ENCODE measurements around the gene MIPEP.

The MIPEP gene

DNA sequence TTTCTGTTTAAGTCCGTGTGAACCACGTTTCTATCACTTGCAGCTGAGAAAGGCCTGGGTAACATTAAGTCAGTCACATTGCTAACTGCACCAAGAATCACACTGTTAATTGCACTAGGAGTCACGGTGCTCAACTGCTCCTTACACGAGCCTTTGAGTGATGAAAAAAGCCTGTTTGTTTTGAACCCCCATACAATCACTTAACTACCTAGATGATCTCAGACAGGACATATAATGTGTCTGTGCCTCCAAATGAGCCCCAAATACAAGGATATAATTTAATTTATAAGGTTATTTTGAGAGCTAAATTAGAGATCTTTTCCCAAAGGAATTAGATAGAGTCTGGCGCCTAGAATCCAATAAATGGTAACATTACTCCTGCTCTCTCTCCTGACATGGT is 84.1 kb downstream of the MIPEP start:
- DNase-seq: no peak

DNA sequence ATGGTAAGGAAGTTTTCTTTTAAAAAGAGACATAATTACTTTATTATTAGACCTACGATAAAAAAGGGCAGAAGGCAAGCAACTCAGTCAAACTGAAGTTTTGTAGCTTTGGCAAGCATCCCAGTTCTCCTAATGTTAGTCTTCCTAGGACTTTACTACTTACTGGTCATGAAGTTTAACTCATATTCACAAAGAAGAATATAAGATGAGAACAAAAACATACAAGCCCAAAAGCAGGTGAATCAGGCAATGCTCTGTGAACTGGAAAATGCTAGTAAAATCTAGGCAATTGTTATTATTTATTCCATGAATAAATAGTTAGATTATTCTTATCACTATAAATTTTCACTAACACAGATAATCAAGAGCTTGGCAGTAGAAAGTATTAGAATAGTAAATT is 85.0 kb downstream of the MIPEP start:
- no peak for DNase-seq

GRCh38 chr13:23801141-23801540 is 88.1 kb downstream of the MIPEP start:
- no peak for DNase-seq

DNA sequence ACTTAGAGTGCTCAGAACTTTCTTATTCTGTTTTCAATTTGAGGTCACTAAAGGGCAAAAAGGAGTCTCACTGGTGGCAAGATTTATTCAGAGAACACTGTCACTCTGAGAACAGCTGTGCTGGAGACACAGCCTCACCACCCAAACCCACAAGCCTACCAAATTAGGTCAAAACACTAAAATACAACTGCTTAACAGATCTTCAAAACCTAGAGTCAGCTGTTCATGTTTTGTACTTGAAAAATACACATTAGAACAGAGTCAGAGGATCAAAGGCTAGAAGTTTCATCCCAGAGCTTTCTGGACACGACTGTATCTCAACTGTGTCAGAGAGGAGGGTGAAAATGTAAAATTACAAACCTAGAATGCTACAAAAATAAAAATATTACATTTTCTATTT is 89.3 kb downstream of the MIPEP start:
- DNase-seq: no peak

DNA sequence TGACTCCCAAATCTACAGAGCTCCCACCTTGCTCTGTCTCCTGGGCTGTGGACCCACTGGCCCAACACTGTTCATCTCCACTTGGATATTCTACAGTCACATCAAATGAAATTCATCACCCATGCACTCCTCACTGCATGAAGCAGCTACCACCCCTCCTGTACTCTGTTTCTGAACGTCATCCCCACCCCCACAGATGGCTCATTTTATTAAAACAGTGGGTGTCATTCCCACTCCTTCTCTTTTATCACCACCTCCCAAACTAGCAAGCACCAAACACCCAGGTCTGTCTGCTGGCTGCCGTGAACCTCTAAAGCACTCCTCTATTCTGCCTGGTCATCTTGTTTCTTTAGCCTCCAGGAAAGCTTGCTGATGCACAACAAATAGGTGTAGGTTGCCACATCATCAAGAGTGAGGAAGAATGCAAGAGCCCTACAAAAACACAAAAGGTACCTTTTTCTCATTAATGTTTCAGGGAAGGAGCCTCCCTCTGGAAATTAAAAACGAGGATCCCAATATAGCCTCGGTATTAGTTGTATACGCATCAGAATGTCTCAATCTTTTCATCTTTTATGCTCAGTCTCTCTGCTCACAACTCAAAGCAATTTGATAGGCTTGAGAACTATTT is 91.8 kb downstream of the MIPEP start:
- no peak for DNase-seq

GRCh38 chr13:23796551-23796950 is 92.6 kb downstream of the MIPEP start:
- no peak for DNase-seq

DNA sequence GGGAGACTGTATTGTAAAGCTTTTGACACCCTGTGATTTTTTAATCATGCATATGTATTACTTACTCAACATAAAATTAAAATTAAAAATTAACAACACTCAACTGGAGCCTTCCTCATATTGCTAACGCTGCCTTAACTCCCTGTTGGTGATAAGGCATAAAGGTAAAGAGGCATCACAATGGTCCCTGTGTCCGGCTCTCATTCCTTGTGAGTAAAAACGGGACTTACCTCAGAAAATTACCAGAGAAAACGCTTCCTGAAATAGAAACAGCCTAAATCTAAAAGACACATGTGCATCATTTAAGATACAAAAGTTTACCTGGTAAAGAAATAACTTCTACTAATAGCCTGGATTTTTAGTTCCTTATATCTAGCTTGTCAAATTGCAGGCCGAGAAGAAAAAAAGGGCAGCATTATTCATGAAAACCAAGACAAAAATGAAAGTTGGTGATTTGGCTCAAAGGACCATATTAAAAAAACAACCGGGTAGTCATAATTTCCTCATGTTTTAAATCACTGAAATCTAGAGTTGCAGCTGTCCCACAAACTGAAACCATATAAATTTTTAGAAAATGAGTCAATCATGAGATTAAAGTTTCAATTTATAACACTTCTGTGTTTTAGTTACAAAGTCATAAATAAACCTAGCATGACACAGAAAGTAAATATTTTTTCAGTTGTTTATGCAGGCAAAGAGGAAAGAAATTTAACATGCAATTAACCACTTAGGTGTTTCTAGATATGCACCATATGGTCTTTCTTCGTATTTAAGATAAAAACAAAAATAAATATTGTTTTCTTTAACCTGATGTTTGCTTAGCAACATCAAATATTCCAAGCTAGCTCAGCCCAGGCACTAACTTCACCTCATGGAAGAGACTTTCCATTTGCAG is 94.7 kb downstream of the MIPEP start:
- DNase-seq: no peak

DNA sequence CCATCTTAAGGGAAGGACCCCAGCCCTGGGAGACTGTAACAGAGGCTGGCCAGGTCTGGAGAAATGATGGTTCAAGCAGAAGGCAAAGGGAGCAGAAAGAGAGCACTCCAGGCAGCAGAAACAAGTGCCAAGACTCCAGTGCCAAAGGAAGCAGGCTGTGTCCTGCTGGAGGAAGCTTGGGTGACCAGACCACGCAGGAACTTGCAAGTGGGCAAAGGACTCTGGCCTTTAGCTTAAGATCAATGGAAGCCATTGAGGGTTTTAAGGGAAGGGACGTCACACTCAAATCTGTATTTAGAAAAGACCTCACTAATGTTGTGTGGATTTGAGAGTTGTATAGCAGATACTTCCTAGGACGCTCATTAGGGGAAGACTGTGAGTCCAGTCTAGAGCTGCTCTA is 95.5 kb downstream of the MIPEP start:
- DNase-seq: no peak

DNA sequence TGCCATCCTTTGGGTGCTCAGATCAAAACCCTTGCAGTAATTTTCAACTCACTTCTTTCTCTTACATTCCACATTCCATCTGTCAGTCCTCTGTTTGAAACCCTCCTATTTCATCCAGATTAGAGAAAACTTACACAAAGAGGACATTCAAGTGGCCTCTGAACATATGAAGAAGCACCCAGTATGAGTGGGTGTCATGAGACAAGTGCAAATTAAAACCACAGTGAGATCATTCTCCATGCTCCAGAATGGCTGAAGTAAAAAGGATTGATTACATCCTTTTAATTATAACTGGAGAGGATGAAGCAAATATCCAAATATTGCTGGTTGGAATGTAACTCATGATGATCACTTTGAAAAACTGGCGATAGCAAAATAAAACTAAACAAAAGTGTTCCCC is 96.5 kb downstream of the MIPEP start:
- no peak for DNase-seq

- DNase-seq: no peak
These were observed 98.5 kb downstream of the MIPEP start for GRCh38 chr13:23790577-23791170.

GRCh38 chr13:23789576-23790346 is 99.4 kb downstream of the MIPEP start:
- DNase-seq: no peak

DNA sequence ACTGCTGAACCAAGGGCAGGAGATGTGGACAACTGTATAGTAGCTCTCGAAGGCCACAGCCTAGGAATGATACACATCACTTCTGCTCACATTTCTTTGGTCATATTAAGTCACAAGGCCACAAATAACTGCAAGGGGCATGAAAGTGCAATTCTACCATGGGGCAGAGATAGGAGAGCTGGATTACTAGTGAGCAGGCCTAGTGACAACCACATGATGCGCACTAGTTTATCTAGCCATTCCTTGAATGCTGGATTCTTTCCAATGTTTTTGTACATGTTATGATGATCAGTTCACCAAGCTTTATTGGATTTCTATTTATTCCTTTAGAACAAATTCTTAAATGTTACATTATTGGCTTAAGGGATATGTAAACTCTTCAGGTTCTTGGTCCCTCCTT is 100.7 kb downstream of the MIPEP start:
- DNase-seq: no peak

- no peak for DNase-seq
These were observed 101.7 kb downstream of the MIPEP start for GRCh38 chr13:23787464-23787863.

GRCh38 chr13:23786607-23787006 is 102.6 kb downstream of the MIPEP start:
- DNase-seq: no peak

- DNase-seq: no peak
These were observed 110.3 kb downstream of the MIPEP start for GRCh38 chr13:23778879-23779278.

- no peak for DNase-seq
These were observed 111.1 kb downstream of the MIPEP start for GRCh38 chr13:23778002-23778652.

DNA sequence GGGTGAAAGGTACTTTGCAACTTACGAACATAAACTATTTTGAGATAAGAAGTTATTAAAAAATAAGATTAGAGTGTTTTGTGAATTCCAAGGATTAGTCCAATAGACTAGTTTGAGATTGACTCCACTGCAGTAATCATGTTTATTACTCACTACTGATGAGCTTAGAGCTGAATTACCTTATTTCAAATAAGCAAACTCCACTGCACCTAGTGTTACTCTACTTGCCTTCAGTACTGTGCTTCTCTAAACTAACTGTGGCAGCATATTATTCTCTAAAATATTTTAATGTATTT is 111.7 kb downstream of the MIPEP start:
- DNase-seq: no peak

GRCh38 chr13:23776698-23777574 is 112.3 kb downstream of the MIPEP start:
- DNase-seq: no peak

DNA sequence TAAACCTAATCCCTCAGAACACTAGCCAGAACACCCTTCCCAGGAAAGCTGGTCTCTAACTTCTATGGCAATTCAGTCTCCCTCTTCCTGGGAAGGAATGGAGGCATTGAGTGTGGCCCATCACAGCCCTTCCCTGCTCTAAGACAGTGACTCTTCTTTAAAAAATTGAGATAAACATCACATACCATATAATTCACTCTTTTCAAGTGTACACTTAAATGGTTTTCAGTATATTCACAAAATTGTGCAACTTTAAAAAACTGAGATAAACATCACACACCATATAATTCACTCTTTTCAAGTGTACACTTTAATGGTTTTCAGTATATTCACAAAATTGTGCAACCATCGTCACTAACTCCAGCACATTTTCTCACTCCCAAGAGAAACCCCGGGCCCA is 116.5 kb downstream of the MIPEP start:
- DNase-seq: no peak

GRCh38 chr13:23771956-23772355 is 117.2 kb downstream of the MIPEP start:
- DNase-seq: no peak

- DNase-seq: no peak
These were observed 117.6 kb downstream of the MIPEP start for GRCh38 chr13:23771552-23771951.

DNA sequence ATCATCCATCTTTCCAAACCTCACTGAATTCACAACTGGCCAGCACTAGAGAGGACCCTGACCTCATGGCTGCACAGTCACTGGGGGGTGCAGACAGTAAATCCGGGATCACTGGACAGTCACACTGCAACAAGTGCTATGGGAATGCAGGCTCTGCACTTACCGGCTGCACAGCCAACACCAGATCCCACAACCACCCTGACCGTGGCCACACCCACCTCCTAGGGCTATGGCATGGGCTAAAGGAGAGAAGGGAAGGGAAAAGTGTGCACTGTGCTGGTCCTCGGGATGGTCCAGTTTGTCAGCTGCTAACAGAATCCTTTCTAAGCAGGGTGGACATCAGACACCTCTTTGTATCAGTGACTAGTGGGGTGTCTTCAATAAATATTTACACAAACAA is 118.2 kb downstream of the MIPEP start:
- no peak for DNase-seq
